ENCODE data around the gene XYLT1.

XYLT1 gene

DNA sequence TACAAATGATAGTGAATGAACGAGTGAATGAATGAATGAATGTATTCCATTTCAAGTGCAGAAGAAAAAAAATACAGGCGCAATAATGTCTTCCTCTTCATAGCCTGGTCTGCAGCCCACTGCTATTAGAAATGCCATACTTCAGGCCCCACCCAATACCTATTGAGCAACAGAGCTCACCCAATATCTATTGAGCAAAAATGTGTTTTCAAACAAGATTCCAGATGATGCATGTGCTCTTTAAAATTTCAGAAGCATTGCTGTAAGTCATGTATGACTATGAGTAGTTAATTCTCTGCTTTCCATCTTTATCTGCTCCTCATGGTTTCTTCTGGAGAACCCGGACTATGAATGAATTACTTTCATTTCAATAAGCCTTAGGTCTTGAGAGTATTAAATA lies 308.2 kb downstream of the XYLT1 start:
- no peak for DNase-seq

DNA sequence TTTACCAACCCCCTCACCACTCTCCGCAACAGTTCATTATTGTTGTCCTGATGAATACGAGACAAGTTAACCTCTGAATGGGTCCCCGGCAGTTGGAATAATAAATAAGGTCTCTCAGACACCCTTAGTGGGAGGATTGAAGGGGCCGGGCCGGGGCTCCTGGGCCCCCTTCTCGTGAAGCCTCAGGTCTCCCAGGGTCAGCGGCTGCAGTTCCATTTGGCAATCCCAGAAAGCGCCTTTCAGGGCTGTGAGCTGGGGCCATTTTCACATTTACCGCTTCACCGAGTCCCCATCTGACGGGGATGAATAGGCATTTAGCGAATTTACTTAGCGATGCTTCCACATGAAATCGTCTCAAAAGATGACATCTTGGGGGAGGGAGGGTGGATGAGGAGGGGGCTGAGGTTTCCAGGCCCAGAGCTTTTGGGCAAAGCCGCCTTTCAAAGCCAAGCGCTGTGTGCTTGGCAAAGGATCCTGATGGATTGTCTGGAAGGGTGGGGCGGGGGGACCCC lies 309.8 kb downstream of the XYLT1 start:
- peak; percentile 88 for DNase-seq

DNA sequence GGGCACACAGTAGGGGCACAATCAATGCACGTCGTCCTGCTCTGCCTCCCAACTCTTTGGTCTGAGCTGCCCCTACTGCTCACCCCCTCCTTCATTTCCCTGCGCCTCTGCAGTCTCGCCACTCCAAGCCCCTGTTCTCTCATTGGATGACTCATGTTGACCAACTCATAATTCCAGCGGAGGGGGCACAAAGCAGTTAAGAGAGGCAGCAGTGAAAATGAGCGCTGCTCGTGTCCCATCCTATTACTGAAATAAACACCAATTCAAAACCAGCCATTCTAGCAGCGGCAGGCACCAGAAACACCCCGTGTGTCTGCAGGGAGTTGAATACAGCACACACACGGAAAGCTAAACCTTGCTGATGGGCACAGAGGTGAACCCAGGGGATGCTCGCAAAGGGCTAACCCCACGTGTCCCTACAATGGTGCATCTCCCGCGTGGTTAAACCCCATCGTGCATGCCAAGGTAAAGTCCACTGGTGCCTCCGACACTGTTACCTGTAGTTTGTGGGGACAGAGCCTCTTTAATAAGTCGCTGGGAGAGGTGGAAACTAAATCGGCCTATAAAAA lies 310.4 kb downstream of the XYLT1 start:
- DNase-seq = peak; percentile 71

DNA sequence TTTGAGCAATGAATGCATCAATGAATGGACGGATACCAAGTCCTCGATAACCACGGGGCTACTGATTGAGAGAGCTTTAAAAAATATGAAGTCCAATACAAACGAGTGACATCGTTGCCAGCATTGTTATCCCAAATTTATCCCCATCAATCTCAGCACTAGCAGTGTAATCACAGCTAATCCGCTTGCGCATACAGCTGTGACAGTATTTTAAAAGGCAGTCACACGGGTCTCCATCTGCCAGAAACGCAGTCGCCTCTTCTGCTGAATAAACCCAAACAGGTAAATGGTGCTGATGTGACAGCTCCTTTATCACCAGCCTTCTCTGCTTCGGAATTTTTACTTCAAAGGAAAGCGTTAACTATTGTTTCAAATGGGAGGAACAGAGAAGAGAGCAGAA lies 311.1 kb downstream of the XYLT1 start:
- DNase-seq = peak; percentile 54

DNA sequence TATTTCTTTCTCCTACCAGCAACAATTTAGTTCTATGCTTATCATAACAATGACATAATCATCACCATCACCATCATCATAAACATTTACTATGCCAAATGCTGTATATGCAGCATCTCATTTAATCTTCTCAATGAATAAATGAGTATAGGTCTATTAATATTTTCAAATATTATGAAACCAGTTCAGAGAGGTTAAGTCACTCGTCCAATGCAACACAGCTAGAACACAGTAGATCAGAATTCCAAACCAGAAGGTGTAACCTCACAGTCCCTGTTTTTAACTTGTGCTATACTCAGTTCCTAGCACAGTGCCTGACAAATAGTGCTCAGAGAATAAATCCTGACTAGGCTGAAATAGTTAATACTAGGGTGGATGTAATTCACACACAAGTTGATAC lies 314.8 kb downstream of the XYLT1 start:
- no peak for DNase-seq

DNA sequence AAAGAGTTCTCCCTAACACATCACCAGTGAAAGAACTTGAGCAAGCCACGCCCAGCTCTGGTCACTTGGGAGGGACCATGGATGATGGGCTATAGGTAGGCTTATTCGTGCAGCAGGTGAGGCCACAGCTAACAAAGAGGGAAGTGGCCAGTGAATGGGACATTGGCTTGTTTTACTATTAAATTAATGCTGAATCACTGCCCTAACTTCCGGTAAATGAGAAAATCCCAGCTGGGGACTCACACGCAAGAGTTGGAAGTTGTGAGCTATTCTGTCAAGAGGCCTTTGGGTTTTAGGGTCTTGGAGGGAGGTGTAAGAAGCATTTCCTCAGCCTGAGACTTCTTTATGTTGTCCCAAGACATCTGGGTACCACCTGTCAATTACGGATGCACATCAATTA lies 315.3 kb downstream of the XYLT1 start:
- no peak for DNase-seq

DNA sequence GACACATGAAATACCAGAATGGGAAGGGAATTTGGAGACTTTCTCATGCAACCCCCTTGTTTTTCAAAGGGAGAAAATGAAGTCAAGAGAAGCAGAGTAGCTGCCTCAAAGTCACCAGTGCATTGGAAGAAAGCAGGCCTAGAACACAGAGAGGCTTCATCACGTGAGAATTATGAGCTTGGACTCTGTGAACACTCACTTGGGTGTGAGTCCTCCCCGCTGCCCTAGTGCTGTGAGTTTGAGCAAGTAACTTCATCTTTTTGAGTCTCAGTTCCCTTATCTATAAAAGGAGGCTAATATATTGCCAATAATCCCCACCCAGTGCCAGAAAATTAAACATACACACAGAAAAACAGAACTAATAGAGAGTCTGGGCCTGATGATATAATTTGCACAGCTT lies 315.8 kb downstream of the XYLT1 start:
- DNase-seq = no peak

DNA sequence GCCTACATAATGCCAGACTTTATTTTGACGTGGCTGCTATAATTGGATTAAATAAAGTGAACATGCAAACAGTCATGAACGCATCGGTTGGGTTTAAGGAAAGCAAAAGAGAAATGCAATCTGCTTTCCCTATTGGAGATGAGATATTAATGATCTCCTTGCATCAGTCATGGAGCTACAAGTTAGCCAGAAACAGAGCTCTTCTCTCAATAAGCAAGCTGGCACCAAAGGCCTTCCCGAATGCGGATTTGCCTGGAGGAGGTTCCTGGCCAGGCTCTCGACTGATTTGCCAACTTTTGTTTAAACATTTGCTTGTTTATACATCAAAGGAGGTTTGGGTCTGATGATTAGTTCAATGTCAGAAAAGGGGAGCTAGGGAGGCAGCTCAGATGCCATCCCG lies 318.4 kb downstream of the XYLT1 start:
- DNase-seq = no peak

DNA sequence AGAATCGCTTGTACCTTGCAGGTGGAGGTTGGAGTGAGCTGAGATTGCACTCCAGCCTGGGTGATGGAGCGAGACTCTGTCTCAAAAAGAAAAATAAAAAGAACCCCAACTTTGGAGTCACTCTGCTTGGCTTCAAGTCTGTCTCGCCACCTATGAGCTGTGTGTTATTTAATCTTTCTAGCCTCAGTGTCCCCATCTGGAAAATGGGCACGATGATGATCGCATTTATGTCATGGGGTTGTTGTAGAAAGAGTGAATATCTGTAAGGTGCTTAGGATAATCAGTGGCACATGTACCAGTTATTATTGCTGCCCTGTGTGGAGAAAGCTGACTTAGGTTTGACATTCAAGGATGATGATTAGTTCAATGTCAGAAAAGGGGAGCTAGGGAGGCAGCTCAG lies 319.4 kb downstream of the XYLT1 start:
- DNase-seq = no peak

DNA sequence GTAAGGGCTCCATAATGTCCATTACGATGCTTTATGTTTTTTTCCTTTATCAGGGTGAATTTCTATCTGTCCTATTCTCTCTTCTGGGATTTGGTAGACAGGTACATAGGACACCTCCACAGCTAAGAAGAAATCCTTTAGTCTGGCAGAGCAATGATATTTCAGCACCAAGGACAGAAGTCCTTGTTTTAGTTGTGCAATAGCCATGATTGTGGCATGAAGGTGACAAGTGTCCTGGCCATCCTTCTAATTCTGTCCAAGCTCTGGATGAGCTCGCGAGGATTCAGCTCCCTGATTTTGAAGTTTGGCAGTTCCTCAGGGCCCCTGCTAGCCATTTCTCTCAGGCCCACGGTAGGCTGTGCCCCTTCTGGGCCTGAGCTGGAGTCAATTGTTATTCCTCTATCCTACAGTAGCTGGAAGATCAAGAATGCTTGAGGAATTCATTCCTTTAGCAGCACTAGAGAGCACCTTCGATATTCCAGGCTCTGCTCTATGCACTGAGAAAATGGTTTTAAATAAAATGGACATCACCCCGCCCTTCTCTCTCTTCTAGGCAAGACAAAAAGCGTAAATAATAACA lies 320.8 kb downstream of the XYLT1 start:
- no peak for DNase-seq

DNA sequence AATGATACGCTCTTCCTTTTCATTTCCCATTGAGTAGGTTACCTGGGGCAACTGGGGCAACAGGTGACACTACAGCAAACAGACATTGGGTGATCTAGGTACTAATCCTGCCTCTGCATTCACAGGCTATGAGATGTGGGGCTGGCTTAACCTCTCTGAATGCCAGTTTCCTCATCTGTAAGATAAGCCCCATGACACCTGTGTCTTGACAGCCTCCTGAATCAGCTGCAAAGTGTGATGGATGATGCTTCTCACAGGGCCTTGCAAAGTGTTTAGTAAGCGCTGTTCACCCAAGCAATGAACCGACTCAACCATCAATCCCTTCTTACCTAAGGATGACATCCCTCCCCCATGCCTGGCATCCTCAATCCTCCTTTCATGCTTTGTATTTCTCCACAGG lies 322.8 kb downstream of the XYLT1 start:
- no peak for DNase-seq

DNA sequence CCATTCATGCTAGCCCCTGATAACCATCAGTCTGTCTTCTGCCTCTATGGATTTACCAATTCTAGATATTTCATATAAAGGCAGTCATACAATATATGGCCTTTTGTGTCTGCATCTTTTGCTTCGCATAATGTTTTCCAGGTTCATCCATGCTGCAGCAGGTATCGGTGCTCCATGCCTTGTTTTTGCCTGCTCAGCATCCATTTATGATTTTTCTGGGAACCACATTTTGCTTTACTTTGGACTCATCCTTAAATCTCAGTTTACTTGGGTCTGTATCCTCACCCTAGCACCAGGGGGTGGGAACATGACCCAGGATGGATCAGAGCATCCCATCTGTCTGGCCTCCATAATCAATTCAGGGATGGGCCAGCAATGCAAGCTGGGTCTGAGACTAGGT lies 325.7 kb downstream of the XYLT1 start:
- no peak for DNase-seq

DNA sequence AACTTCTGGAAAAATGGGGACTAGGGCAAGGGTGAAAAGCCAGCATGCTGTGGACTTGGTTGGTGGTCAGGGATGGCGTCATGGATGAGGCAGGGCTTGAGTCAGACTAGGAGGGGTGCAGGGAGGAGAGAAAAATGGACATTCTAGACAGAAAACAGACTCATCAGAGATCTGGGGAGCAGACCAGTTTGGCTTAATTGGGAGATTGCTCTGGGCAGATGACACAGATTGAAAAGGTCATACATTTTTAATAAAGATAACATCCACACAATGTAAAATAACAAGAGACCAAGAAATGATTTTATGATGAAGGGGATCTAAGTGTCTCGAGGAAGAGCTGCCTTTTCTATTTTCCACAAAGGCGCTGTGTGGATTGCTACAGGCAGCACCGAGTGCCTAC lies 326.3 kb downstream of the XYLT1 start:
- DNase-seq = no peak

DNA sequence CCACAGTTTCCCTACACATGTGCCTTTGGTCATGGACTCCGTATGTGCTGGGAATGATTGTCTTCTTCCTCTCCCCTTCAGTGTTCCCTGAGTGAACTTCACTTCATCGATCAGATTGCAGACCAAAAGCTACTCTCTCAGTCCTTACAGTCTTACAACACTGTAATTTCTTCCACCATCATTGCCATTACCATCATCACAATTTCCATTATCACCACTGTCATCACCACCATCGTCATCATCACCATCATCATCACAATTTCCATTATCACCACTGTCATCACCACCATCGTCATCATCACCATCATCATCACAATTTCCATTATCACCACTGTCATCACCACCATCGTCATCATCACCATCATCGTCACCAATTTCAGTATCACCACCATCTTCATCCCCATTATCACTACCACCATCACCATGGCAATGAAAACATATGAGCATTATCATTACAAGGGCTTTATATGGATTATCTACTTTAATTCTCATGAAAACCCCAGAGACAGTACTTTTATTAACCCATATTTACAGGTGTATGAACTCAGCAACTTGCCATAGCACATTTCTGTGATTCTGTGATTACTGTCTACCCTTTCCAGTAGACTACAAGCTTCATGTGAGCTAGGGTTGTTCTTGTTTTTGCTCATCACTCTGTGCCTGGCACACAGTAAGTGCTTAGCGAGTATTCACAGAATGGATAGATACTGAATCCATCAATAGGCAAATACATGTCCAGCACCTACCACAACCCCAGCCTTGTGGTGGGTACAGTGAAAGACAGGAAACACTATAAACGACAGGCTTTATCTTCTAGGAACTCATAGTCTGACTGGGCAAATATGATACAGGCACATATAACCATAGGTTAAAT lies 327.0 kb downstream of the XYLT1 start:
- no peak for DNase-seq

DNA sequence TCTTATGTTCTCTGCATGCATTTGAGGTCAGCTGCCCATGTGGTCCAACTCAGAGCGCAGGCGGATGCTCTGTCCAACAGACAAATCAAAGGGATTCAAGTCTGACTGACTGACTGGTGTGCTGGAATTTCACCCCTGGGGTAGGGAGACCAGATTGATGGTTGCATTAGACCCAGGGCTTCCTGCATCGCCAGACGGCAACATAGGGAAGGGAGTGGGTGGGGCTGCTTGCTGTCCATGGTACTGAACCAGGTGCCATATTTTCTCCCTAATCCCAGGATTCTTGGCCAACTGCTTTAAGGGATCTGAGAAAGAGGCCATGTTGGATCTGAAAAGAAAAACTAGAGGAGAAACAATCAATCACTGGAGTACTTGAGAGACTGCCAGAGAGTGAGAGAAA lies 332.0 kb downstream of the XYLT1 start:
- DNase-seq = no peak

DNA sequence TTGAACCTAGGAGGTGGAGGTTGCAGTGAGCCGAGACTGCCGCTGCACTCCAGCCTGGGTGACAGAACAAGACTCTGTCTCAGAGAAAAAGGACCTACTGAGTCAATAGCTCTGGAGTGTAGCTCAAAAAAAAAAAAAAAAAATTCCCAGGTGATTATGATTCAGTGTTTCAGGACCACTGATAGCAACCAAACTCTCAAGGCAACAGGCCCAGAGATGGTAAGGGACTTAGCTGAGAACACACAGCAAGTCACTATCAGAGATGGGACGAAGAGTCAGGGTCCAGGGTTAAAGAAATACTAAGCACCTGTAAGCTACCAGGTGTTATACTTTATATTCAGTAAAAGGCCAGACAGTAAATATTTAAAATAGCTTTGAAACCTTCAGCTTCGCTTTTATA lies 335.3 kb downstream of the XYLT1 start:
- no peak for DNase-seq

DNA sequence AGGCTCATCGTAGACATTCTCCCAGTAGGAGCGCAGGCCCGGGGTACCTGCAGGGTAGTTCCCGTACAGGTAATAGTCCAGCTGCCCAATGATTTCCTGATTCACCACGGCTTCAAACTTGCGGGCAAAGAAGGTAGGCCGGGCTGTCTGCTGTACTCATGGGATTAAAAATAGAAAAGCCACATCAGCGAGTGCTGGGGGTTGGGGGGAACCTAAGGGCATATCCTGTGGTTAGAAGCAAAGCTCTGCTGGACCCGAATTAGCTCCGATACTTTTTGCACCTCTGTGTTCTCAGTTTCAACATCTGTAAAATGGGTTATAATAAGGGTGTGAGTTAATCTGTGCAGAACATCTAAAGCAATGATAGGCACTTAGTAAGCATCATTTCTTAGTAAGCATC lies 336.2 kb downstream of the XYLT1 start:
- no peak for DNase-seq

DNA sequence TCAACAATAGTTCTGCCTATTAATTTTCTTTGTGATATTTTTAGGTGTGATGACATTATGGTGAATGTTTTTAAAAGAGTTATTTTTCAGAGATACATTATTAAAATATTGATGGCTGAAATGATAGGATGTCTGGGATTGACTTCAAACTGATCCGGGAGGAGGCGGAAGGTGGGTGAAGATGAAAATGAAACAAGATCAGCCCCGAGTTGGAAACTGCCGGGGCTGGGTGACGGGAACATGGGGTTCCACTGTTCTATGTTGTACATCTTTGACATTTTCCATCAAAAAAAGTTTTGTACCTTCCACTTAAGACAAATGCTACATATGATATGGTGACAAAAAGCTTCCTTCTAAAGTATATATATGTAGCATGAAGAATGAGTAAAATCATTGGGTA lies 336.9 kb downstream of the XYLT1 start:
- no peak for DNase-seq

DNA sequence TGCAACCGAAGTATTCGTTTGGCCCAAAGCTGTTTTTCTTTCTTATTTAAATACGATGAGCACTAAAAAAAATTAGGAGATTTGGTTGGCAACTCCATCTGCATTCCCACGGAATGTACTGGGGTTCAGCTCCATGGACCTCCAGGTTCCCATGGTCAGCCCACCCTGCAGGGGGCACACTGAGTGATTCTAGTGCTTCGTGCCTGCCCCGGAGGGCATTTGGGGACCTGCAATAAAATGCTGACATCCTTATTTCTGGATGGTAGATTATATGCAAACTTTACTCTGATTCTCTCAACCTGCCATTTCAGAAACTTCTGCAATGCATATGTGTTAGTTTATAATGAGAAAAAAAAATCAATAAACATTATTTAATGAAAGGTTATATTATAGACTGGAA lies 339.4 kb downstream of the XYLT1 start:
- DNase-seq = no peak

DNA sequence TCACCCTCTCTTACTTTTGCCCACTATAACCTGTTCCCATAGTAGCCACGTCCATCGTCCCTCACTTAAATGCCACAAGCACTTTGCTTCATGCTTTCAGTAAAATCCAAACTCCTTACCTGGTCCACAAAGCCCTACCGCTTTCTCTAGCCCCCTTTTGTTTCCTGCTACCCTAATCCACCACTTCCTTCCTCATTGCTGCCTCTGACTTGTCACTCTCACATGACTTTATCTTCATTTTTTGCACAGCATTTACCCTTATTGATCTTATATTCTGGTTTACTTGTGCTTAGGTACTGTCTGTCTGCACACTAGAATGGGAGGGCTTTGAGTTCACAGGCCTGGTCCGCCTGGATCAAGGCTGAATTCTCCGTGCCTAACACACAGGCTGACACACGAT lies 340.0 kb downstream of the XYLT1 start:
- DNase-seq = no peak

DNA sequence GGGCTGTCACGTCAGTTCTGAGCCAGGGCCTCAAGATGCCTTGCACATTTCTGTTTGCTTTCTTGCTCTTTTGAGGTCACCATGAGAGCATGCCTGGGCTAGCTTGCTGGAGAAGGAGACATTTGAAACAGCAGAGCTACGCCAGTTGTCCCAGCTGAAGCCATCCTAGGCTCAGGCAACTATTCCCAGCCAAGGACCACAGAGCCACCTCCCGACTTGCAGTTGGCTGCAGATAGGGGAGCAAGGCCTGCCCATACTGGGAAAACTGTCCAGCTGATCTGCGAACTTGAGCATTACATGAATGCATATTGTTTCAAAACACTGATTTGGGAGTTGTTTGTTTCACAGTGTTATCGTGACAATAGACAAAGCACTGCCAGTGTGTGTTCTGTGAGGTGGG lies 340.8 kb downstream of the XYLT1 start:
- no peak for DNase-seq

DNA sequence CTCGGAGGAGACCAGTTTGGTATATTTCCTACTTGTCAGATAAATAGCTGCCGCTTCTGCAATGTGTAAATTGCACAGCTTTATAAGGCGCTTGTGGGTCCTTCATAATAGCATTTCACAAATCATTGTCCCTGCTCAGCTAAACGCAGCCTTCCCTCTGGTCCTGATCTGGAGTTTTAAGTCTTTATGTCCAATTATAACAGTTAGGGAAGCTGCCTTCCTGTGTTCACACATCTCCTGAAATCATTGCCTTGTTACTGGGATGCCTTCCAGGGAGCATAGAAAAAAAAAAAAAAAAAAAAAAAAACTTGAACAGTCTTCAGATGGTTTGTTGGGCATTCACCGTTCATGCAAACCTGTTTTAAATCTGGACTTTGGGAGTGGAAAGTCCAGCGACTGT lies 342.0 kb downstream of the XYLT1 start:
- DNase-seq = no peak

DNA sequence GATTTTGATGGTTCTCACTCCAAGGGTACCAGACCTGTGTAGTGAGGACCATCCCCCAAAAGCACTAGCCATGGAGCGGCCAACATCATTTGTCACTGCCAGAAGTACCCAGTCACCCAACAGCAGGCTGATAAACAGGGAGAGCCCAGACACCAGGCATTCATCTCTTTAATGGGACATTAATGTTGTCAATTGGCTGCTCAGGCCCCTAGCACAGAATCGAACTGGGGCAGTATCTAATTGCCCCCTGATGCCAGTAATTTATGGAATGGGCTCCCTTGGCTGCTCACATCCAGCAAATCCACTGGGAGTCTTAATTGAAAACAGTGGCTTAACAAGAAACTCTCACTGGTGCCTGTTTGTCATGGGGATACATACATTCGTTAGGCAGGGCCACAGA lies 344.6 kb downstream of the XYLT1 start:
- DNase-seq = no peak

DNA sequence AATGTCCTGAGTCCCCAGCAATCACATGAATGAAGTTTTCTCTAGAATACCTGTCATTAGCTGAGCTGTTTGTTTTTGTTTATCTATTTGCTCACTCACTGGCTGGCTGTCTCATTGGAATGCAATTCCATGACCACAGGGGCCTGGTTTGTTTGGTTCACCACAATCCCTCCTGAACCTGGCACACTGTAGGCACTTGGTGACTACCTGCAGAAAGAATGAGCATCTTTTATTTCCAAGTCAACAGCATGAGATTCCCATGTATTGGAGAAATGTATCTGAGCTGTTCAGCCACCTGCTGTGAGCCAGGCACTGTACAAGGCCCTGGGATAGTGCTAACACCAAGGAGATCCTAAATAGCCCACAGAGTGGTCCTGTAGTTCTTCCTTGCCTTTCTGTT lies 345.1 kb downstream of the XYLT1 start:
- DNase-seq = no peak
